HEK293 (cell line): ENCODE results near the gene VDAC1.

Source experiments
- BCL11B ChIP-seq: fragments of 450-650 bp; formaldehyde crosslinking; IDR thresholded peaks from 2 replicates; pipeline ENCODE4 v1.5.1; 2016; ENCODE audit warnings: low read depth, missing biosample characterization, missing genetic modification characterization
- ZBTB17 ChIP-seq: fragments of 450-650 bp; formaldehyde crosslinking; IDR thresholded peaks from 2 replicates; pipeline ENCODE4 v1.5.1; 2016; ENCODE audit warnings: missing biosample characterization, missing genetic modification characterization
- ZFHX2 ChIP-seq: fragments of 450-650 bp; formaldehyde crosslinking; conservative IDR thresholded peaks from 2 replicates; pipeline ENCODE4 v1.5.1; 2016; ENCODE audit warnings: missing biosample characterization, missing genetic modification characterization
- ZNF19 ChIP-seq: fragments of 450-650 bp; formaldehyde crosslinking; IDR thresholded peaks from 2 replicates; pipeline ENCODE4; 2016; ENCODE audit warnings: missing biosample characterization, missing genetic modification characterization, low read depth
- ZNF311 ChIP-seq: fragments of 450-650 bp; formaldehyde crosslinking; IDR thresholded peaks from 2 replicates; pipeline ENCODE4 v1.5.1; 2017; ENCODE audit warnings: missing biosample characterization, missing genetic modification characterization, borderline replicate concordance
- ZNF501 ChIP-seq: fragments of 450-650 bp; formaldehyde crosslinking; IDR thresholded peaks from 2 replicates; pipeline ENCODE4 v1.5.1; 2016; ENCODE audit warnings: missing biosample characterization, missing genetic modification characterization
- ZNF514 ChIP-seq: fragments of 450-650 bp; formaldehyde crosslinking; IDR thresholded peaks from 2 replicates; pipeline ENCODE4 v1.5.1; 2016; ENCODE audit warnings: missing biosample characterization, missing genetic modification characterization
- ZNF785 ChIP-seq: fragments of 450-650 bp; formaldehyde crosslinking; IDR thresholded peaks from 2 replicates; pipeline ENCODE4 v1.5.1; 2016; ENCODE audit warnings: missing biosample characterization, missing genetic modification characterization
- ZSCAN16 ChIP-seq: fragments of 450-650 bp; formaldehyde crosslinking; IDR thresholded peaks from 2 replicates; pipeline ENCODE4 v1.5.1; 2016; ENCODE audit warnings: missing biosample characterization, missing genetic modification characterization
- ZSCAN23 ChIP-seq: fragments of 450-650 bp; formaldehyde crosslinking; IDR thresholded peaks from 2 replicates; pipeline ENCODE4 v1.5.1; 2016; ENCODE audit warnings: missing biosample characterization, missing genetic modification characterization
- ZSCAN30 ChIP-seq: fragments of 450-650 bp; IDR thresholded peaks from 2 replicates; pipeline ENCODE4 v1.5.1; 2018; ENCODE audit warnings: missing biosample characterization, mild to moderate bottlenecking, missing genetic modification characterization, moderate library complexity
- ZXDB ChIP-seq: fragments of 450-650 bp; formaldehyde crosslinking; IDR thresholded peaks from 2 replicates; pipeline ENCODE4 v1.5.1; 2016; ENCODE audit warnings: missing biosample characterization, missing genetic modification characterization
- TF ChIP-seq, protein P1 (sequence below): fragments of 450-650 bp; formaldehyde crosslinking; IDR thresholded peaks from 2 replicates; pipeline ENCODE4 v1.5.1; 2016; ENCODE audit warnings: missing biosample characterization, missing genetic modification characterization
- TF ChIP-seq, protein P2 (sequence below): fragments of 450-650 bp; formaldehyde crosslinking; conservative IDR thresholded peaks from 2 replicates; pipeline ENCODE4 v1.5.1; 2016; ENCODE audit warnings: low read depth, missing biosample characterization, missing genetic modification characterization
- TF ChIP-seq, protein P3 (sequence below): fragments of 450-650 bp; formaldehyde crosslinking; IDR thresholded peaks from 2 replicates; pipeline ENCODE4 v1.5.1; 2017; ENCODE audit warnings: missing biosample characterization, missing genetic modification characterization
- TF ChIP-seq, protein P4 (sequence below): fragments of 450-650 bp; formaldehyde crosslinking; IDR thresholded peaks from 2 replicates; pipeline ENCODE4 v1.5.1; 2017; ENCODE audit warnings: missing biosample characterization, missing genetic modification characterization
- TF ChIP-seq, protein P5 (sequence below): fragments of 450-650 bp; formaldehyde crosslinking; IDR thresholded peaks from 2 replicates; pipeline ENCODE4 v1.5.1; 2016; ENCODE audit warnings: missing biosample characterization, missing genetic modification characterization
- TF ChIP-seq, protein P6 (sequence below): fragments of 450-650 bp; formaldehyde crosslinking; IDR thresholded peaks from 2 replicates; pipeline ENCODE4 v1.5.1; 2016; ENCODE audit warnings: missing biosample characterization, missing genetic modification characterization
- TF ChIP-seq, protein P7 (sequence below): fragments of 450-650 bp; formaldehyde crosslinking; IDR thresholded peaks from 2 replicates; pipeline ENCODE4 v1.5.1; 2016; ENCODE audit warnings: missing biosample characterization, missing genetic modification characterization

The VDAC1 gene

DNA sequence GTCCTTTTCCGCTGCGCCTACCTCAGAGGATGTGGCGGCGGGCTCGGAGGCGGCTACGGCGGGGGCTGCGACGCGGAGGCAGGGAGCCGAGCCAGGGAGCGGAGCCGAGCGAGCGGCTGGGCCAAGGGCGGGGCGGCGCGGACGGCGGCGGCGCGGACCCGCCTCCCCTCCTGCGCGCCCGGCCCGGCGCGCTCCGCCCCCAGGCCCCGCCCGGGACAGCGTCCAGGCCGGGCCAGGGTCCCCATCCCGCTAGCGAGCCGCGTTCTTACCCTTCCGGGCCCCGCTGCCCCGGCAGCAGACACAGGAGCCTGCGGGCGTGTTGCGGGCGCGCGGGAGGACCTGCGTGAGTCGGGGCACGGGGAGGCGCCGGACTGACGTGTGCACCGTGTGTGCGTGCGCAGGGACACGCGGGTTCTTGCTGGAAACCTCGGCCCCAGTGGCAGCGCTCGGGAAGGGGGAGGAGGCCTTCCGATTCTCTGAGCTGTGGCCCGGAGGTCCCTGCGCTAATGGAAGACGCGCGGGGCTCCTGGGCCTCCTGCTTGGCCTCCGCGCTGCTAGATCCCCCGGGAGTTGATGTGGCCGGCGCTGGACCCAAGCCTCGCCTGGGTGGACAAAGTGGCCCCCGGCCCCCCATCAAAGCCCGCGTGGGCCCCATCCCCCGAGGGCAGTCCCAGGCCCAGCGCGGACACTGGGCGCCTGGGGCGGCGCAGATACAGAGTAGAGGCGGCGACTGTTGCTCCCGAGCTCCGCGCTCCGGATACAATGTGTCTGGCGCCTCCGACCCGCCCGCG, at the start of gene VDAC1 (continued):
- TF ChIP-seq, protein P1, sequence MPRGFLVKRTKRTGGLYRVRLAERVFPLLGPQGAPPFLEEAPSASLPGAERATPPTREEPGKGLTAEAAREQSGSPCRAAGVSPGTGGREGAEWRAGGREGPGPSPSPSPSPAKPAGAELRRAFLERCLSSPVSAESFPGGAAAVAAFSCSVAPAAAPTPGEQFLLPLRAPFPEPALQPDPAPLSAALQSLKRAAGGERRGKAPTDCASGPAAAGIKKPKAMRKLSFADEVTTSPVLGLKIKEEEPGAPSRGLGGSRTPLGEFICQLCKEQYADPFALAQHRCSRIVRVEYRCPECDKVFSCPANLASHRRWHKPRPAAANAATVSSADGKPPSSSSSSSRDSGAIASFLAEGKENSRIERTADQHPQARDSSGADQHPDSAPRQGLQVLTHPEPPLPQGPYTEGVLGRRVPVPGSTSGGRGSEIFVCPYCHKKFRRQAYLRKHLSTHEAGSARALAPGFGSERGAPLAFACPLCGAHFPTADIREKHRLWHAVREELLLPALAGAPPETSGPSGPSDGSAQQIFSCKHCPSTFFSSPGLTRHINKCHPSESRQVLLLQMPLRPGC (tag by site-specific recombination), result peak; percentile 10; the same call in 1 of the 2 replicates
- TF ChIP-seq ZSCAN16 (0 out of 2 replicates have a peak, but pooled peaks have one; percentile 11), ZNF785 (tag by site-specific recombination) (peak; percentile 82), ZNF501 (tag by site-specific recombination) (peak; percentile 94), BCL11B (tag by site-specific recombination) (no peak), ZSCAN30 (tag by site-specific recombination) (peak; percentile 77; the same call in 1 of the 2 replicates), ZXDB (peak; percentile 90), ZNF514 (tag by site-specific recombination) (no peak), ZBTB17 (tag by site-specific recombination) (peak; percentile 76; the same call in 1 of the 2 replicates), ZNF19 (no peak), ZNF311 (no peak), ZFHX2 (0 out of 2 replicates have a peak, but pooled peaks have one; percentile 35), ZSCAN23 (peak; percentile 58; the same call in 1 of the 2 replicates)
- TF ChIP-seq, protein P2, sequence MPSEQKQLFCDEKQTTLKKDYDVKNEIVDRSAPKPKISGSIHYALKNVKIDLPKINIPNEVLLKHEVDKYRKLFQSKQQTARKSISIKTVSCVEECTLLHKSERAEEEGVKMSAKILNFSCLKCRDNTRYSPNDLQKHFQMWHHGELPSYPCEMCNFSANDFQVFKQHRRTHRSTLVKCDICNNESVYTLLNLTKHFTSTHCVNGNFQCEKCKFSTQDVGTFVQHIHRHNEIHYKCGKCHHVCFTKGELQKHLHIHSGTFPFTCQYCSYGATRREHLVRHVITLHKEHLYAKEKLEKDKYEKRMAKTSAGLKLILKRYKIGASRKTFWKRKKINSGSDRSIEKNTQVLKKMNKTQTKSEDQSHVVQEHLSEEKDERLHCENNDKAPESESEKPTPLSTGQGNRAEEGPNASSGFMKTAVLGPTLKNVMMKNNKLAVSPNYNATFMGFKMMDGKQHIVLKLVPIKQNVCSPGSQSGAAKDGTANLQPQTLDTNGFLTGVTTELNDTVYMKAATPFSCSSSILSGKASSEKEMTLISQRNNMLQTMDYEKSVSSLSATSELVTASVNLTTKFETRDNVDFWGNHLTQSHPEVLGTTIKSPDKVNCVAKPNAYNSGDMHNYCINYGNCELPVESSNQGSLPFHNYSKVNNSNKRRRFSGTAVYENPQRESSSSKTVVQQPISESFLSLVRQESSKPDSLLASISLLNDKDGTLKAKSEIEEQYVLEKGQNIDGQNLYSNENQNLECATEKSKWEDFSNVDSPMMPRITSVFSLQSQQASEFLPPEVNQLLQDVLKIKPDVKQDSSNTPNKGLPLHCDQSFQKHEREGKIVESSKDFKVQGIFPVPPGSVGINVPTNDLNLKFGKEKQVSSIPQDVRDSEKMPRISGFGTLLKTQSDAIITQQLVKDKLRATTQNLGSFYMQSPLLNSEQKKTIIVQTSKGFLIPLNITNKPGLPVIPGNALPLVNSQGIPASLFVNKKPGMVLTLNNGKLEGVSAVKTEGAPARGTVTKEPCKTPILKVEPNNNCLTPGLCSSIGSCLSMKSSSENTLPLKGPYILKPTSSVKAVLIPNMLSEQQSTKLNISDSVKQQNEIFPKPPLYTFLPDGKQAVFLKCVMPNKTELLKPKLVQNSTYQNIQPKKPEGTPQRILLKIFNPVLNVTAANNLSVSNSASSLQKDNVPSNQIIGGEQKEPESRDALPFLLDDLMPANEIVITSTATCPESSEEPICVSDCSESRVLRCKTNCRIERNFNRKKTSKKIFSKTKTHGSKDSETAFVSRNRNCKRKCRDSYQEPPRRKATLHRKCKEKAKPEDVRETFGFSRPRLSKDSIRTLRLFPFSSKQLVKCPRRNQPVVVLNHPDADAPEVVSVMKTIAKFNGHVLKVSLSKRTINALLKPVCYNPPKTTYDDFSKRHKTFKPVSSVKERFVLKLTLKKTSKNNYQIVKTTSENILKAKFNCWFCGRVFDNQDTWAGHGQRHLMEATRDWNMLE (tag by site-specific recombination), result no peak
- TF ChIP-seq, protein P3, sequence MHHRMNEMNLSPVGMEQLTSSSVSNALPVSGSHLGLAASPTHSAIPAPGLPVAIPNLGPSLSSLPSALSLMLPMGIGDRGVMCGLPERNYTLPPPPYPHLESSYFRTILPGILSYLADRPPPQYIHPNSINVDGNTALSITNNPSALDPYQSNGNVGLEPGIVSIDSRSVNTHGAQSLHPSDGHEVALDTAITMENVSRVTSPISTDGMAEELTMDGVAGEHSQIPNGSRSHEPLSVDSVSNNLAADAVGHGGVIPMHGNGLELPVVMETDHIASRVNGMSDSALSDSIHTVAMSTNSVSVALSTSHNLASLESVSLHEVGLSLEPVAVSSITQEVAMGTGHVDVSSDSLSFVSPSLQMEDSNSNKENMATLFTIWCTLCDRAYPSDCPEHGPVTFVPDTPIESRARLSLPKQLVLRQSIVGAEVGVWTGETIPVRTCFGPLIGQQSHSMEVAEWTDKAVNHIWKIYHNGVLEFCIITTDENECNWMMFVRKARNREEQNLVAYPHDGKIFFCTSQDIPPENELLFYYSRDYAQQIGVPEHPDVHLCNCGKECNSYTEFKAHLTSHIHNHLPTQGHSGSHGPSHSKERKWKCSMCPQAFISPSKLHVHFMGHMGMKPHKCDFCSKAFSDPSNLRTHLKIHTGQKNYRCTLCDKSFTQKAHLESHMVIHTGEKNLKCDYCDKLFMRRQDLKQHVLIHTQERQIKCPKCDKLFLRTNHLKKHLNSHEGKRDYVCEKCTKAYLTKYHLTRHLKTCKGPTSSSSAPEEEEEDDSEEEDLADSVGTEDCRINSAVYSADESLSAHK (tag by site-specific recombination), result 0 out of 2 replicates have a peak, but pooled peaks have one; percentile 12
- TF ChIP-seq, protein P4, sequence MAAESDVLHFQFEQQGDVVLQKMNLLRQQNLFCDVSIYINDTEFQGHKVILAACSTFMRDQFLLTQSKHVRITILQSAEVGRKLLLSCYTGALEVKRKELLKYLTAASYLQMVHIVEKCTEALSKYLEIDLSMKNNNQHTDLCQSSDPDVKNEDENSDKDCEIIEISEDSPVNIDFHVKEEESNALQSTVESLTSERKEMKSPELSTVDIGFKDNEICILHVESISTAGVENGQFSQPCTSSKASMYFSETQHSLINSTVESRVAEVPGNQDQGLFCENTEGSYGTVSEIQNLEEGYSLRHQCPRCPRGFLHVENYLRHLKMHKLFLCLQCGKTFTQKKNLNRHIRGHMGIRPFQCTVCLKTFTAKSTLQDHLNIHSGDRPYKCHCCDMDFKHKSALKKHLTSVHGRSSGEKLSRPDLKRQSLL, result 0 out of 2 replicates have a peak, but pooled peaks have one; percentile 1
- TF ChIP-seq, protein P5, sequence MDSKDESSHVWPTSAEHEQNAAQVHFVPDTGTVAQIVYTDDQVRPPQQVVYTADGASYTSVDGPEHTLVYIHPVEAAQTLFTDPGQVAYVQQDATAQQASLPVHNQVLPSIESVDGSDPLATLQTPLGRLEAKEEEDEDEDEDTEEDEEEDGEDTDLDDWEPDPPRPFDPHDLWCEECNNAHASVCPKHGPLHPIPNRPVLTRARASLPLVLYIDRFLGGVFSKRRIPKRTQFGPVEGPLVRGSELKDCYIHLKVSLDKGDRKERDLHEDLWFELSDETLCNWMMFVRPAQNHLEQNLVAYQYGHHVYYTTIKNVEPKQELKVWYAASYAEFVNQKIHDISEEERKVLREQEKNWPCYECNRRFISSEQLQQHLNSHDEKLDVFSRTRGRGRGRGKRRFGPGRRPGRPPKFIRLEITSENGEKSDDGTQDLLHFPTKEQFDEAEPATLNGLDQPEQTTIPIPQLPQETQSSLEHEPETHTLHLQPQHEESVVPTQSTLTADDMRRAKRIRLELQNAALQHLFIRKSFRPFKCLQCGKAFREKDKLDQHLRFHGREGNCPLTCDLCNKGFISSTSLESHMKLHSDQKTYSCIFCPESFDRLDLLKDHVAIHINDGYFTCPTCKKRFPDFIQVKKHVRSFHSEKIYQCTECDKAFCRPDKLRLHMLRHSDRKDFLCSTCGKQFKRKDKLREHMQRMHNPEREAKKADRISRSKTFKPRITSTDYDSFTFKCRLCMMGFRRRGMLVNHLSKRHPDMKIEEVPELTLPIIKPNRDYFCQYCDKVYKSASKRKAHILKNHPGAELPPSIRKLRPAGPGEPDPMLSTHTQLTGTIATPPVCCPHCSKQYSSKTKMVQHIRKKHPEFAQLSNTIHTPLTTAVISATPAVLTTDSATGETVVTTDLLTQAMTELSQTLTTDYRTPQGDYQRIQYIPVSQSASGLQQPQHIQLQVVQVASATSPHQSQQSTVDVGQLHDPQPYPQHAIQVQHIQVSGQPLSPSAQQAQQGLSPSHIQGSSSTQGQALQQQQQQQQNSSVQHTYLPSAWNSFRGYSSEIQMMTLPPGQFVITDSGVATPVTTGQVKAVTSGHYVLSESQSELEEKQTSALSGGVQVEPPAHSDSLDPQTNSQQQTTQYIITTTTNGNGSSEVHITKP (tag by site-specific recombination), result peak; percentile 52
- TF ChIP-seq, protein P6, sequence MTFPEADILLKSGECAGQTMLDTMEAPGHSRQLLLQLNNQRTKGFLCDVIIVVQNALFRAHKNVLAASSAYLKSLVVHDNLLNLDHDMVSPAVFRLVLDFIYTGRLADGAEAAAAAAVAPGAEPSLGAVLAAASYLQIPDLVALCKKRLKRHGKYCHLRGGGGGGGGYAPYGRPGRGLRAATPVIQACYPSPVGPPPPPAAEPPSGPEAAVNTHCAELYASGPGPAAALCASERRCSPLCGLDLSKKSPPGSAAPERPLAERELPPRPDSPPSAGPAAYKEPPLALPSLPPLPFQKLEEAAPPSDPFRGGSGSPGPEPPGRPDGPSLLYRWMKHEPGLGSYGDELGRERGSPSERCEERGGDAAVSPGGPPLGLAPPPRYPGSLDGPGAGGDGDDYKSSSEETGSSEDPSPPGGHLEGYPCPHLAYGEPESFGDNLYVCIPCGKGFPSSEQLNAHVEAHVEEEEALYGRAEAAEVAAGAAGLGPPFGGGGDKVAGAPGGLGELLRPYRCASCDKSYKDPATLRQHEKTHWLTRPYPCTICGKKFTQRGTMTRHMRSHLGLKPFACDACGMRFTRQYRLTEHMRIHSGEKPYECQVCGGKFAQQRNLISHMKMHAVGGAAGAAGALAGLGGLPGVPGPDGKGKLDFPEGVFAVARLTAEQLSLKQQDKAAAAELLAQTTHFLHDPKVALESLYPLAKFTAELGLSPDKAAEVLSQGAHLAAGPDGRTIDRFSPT (tag by site-specific recombination), result peak; percentile 48; the same call in 1 of the 2 replicates
- TF ChIP-seq, protein P7, sequence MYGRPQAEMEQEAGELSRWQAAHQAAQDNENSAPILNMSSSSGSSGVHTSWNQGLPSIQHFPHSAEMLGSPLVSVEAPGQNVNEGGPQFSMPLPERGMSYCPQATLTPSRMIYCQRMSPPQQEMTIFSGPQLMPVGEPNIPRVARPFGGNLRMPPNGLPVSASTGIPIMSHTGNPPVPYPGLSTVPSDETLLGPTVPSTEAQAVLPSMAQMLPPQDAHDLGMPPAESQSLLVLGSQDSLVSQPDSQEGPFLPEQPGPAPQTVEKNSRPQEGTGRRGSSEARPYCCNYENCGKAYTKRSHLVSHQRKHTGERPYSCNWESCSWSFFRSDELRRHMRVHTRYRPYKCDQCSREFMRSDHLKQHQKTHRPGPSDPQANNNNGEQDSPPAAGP (tag by site-specific recombination), result peak; percentile 76; the same call in 1 of the 2 replicates
